GM21717 (cell line): ENCODE measurements around the gene NXPE3.
A peak's percentile ranks its signal among the peaks of the same experiment; 100 is the strongest.
"Not testable (repeated sequence)": the region's sequence is repeated elsewhere in the genome, so short reads cannot be mapped to it uniquely, and the experiment has no call there.

Source experiments
- ATAC-seq: cut with Tn5 transposase; IDR thresholded peaks from one replicate; pipeline ENCODE4 v1.9.1; 2021; ENCODE audit warnings: mild to moderate bottlenecking, moderate library complexity; ENCODE audit not compliant: unreplicated experiment

Gene NXPE3

GRCh38 chr3:101850246-101851051, 71.4 kb downstream of the NXPE3 start:
- ATAC-seq: no peak

GRCh38 chr3:101851072-101851770, 72.2 kb downstream of the NXPE3 start:
- ATAC-seq: no peak

GRCh38 chr3:101851850-101852714, 73.1 kb downstream of the NXPE3 start:
- ATAC-seq: no peak

GRCh38 chr3:101852983-101853840, 74.2 kb downstream of the NXPE3 start:
- no peak for ATAC-seq

GRCh38 chr3:101853982-101854381, 75.0 kb downstream of the NXPE3 start:
- no peak for ATAC-seq

GRCh38 chr3:101854608-101855304, 75.7 kb downstream of the NXPE3 start:
- ATAC-seq: no peak

GRCh38 chr3:101857301-101857741, 78.3 kb downstream of the NXPE3 start:
- ATAC-seq: no peak

- ATAC-seq: no peak
Observed at GRCh38 chr3:101858464-101859030, 79.5 kb downstream of the NXPE3 start.

- no peak for ATAC-seq
Observed at GRCh38 chr3:101859882-101860448, 81.0 kb downstream of the NXPE3 start.

GRCh38 chr3:101861212-101861788, 82.3 kb downstream of the NXPE3 start:
- peak; percentile 55 for ATAC-seq

GRCh38 chr3:101861789-101862415, 82.9 kb downstream of the NXPE3 start:
- ATAC-seq: no peak

- no peak for ATAC-seq
Observed at GRCh38 chr3:101862416-101863165, 83.6 kb downstream of the NXPE3 start.

- not testable (repeated sequence) for ATAC-seq
Observed at GRCh38 chr3:101864926-101865325, 85.9 kb downstream of the NXPE3 start.

GRCh38 chr3:101865751-101866509, 86.9 kb downstream of the NXPE3 start:
- ATAC-seq: no peak

- ATAC-seq: no peak
Observed at GRCh38 chr3:101867511-101867910, 88.5 kb downstream of the NXPE3 start.

GRCh38 chr3:101867996-101868395, 89.0 kb downstream of the NXPE3 start:
- ATAC-seq: no peak
